AML-193 (cell line): ENCODE results near the gene TRAPPC3L.

Experiments
- DNase-seq, 2 experiments: peaks; one replicate each; lab custom pipeline; 2025; lab: John Stamatoyannopoulos, UW

The TRAPPC3L gene

DNA sequence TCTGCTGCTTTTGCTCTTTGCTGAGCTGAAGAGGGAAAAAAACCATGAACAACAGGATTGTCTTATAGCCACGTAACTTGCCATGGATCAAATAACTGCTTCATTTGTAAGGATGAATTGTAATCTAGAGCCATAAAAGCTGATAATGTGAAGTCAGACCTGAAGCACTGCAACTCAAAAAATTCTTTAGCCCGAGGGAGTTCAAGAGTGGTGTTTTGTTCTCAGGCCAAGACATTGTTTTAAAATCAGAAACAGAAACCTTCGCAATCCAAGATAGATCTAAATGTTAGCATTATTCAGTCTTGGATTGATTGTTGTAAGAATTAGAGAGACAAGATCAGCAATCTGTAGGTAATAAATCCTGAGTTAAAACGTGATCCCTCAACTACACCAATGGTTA lies at the start of gene TRAPPC3L:
Gene TRAPPC3L, minus strand, starts transcription at position 34 of the 400 bp plus-strand sequence. CDS start 170 bp downstream, outside the sequence.
- no peak for DNase-seq

- no peak for DNase-seq
Observed at GRCh38 chr6:116595247-116595646, 49.8 kb upstream of the TRAPPC3L start.

- no peak for DNase-seq
Observed at GRCh38 chr6:116586738-116587137, 41.3 kb upstream of the TRAPPC3L start.

DNA sequence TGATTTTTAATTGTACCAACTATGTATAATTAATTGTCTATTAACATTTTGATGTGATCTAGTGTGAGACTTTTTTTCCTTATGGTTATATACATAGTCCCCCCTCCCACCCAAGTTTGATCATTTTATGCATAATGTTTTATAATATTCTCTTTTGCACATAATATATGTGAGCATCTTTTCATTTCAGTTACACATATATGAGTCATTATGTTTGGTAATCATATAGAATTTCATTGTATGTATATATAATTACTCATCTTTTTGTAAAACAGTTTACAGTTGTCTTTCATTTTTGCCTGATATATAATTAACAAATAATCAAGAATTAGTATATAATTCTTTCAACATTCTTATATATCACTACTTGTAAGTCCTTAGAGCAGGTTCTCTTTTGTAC lies 40.8 kb upstream of the TRAPPC3L start:
- no peak for DNase-seq

GRCh38 chr6:116580198-116580597 lies 34.7 kb upstream of the TRAPPC3L start:
- no peak for DNase-seq

DNA sequence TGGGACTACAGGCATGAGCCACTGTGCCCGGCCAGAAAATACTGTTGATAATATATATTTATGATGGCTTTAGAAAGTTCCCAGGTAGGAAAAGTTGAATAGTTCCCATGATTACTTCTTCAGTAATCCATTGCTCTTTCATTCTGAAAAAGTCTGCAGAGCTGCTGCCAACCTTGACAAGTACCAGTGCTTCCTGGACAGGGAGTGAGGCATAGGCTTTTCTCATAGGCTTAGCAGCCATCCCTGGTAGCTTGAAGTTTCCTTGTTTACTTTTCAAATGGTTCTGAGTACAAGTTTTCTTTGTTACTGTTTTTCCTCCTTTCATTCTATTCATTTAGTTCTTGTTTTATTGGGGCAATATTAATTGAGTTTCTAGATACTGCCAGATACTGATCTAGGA lies 33.7 kb upstream of the TRAPPC3L start:
- no peak for DNase-seq

DNA sequence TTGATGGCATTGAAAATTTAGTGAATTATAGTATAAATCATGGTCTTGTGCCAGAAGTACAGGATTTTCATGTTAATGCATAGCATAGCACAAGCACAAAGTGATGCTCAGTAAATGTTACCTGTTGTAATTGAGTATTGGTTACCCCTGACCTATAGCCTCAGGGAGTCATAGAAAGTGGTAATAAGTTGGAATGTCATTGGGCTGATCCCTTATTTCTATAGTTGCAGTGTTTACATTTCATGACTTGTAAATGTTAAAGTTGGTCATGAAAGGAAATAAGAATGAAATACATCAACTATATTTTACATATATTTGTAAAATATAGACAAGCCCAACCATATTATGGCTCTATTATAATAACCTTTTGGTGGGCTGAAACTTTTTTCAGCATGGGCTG lies 32.9 kb upstream of the TRAPPC3L start:
- no peak for DNase-seq

GRCh38 chr6:116577486-116577885 lies 32.0 kb upstream of the TRAPPC3L start:
- DNase-seq = no peak

DNA sequence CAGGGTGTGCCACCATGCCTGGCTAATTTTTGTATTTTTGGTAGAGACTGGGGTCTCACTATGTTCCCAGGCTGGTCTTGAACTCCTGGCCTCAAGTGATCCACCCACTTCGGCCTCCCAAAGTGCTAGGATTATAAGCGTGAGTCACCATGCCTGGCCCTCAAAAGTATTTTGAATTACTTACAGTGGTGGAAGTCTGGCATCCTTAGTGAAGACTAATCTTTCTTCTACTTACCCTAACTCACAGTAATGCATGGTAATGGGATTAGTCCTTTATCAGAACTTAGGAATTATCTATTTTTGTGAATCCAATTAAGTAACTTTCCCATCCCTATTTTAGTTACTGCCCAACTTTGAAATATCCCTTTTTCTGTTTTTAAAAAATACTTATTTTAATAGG lies 29.7 kb upstream of the TRAPPC3L start:
- no peak for DNase-seq

DNA sequence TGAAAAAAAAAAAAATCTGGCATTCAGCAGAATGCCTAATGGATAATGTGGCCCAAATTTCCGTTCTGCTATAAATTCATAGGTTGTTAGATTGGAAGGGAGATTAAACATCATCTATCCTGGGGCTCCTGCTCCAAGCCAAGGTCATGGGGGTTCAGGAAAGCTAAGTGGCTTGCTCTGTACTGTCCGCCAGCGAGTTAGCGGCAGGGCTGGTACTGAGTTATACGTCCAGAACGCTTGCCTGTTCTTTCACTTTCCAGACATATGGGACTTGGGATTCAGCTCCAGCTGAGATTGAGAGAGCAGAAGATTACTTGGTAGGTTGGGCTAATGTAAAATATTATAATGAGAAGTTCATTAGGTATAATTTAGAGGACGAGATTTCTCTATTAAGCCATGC lies 26.7 kb upstream of the TRAPPC3L start:
- DNase-seq = peak; percentile 27 to 33

DNA sequence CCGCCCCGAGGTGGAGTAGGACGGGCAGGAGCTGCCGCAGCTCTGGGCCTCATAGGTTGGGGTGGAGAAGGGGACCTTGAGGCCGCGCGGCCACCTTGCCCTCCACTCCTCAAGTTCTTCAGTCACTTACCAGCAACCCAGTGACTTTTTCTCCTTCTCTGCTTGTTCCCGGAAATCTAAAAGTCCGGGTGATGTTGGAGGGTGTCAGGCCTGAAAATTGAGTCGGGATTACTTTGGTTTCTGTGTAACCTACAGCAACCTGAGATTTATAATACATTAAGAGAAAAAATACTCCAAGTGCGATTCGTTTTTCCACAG lies 26.2 kb upstream of the TRAPPC3L start:
- peak in 1 of 2 experiments; percentile 70 for DNase-seq

- peak; percentile 100 for DNase-seq
Observed at GRCh38 chr6:116570856-116571682, 25.6 kb upstream of the TRAPPC3L start, which contains the start of gene RWDD1. Gene RWDD1, plus strand, starts transcription at chr6:116571504. Its CDS starts 79 bp downstream, at chr6:116571583.

DNA sequence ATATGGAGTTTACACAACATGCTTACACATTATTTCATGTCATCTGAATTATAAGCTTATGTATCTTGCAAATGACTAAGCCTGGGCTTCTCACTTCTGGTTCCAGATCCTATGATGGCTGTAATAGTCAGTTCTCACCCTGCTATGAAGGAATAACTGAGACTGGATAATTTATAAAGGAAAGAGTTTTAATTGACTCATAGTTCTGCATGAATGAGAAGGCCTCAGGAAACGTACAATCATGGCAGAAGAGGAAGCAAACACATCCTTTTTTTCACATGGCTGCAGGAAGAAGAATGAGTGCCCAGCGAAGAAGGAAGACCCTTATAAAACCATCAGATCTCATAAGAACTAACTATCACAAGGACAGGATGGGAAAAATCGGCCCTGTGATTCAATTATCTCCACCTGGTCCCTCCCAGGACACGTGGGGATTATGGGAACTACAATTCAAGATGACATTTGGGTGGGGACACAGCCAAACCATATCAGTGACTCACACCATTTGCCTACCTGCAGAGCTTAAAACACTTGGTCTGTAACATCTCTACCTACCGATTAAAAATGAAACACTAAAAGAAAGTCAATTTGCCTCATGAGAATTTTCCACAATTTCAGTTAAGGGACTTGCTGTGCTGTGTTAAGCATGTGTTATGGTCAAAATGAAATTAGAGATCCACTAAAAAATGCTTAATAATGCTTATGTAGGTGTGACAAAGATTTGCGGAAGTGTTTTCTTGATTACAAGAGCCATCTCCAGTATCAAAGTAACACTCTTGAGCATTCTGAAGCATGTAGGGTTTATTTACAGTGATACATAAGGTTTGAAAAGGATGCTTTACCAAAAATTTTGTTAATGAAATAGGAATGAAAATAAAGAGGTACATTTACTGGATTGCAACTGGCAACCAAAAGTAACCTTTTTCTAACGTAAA lies 23.6 kb upstream of the TRAPPC3L start:
- peak; percentile 16 to 28 for DNase-seq

GRCh38 chr6:116568111-116568510 lies 22.6 kb upstream of the TRAPPC3L start:
- DNase-seq = no peak

GRCh38 chr6:116564921-116565872 lies 19.7 kb upstream of the TRAPPC3L start:
- DNase-seq = no peak

DNA sequence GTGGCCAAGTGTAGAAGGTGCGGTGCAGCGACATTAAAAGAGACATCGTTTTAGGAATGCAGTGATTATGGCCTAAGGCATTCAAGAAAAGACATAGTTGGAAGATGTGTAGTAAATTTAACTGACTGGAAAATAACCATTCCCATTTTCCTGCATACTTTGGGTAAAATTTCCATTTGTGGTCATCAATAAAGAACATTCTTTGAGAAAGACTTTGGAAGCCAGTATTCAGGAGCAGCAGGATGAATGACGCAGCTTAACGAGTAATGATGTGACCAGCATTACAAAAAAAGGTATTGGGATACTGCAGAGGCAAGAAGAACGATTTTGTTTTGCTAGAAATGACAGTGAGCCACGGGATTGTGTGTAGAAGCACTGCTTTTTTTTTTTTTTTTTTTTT lies 18.8 kb upstream of the TRAPPC3L start:
- DNase-seq = no peak

DNA sequence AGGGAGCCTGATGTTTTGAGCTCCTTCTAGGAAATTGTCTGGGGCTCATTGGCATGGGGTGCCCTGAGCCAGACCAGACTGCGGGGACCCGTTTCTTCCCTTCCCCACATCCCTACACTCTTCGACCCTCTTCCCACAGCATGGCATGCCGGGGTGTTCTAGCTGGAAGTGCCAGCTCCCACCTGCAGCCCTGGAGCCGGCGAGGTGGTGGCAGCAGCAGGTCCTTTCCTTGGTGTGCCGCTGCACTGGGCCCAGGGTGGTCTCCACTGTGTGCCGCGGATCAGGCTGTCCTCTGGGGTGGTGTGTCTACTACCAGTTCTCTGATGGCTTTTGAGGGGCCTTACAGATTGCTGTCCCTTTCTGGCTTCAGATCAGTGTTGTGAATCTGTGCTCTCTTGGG lies 18.3 kb upstream of the TRAPPC3L start:
- DNase-seq = no peak

DNA sequence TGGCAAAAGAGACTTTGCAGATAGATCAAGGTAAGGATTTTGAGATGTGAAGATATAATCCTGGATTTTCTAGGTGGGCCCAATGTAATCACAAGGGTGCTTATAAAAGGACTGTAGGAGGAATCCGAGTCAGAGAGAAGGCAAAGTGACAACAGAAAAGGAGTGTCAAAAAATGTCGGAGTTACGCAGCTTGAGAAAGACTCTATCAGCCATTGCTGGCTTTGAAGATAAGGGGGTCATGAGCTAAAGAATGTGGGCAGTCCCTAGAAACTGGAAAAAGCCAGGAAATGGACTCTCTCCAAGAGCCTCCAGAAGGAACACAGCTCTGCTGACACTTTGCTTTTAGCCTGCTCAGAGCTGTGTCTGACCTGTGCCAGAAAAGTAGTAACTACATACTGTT lies 17.1 kb upstream of the TRAPPC3L start:
- no peak for DNase-seq

GRCh38 chr6:116562019-116562403 lies 16.5 kb upstream of the TRAPPC3L start:
- DNase-seq = no peak

DNA sequence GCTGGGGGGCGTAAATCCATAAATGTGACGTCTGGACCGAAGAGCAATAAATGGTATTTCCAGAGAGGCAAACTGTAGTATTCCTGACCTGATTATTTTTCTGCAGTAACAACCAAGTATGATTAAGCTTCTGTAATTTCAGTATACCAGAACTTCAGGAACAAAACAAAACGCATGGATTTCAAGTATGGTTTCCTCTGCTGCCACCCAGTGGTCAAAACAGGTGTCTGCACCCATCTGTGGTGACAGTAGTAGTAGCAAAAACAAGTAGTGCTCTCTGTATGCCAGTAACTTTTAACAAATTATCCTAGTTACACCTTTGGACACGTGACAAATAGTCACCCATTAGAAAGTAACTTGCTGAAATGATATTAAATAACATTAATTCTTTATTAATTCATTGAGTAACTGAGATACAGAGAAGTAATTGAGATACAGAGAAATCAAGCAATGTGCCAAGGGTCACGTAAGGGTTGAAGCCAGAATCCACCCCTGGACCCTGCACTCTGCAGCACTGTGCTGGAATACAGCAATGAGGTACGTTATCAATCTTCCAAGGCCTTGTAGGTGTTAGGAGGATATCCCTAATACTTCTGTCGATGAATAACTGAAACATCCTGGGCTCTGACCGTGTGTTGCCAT lies 16.0 kb upstream of the TRAPPC3L start:
- peak; percentile 68 to 87 for DNase-seq

GRCh38 chr6:116560130-116560529 lies 14.6 kb upstream of the TRAPPC3L start:
- DNase-seq = no peak
